ENCODE results near the gene MELTF.

The MELTF gene

GRCh38 chr3:196969660-196970546, 59.7 kb downstream of the MELTF start:
- in situ Hi-C loops (cut with MboI; ENCODE audit: low sequenced_read_pairs) = no loop called here

GRCh38 chr3:196969134-196969659, 60.4 kb downstream of the MELTF start:
- in situ Hi-C loops (cut with MboI; ENCODE audit: low sequenced_read_pairs) = no loop called here

- in situ Hi-C loops (cut with MboI; ENCODE audit: low sequenced_read_pairs) = no loop called here
These were observed 61.1 kb downstream of the MELTF start, which contains the start of gene PIGZ for GRCh38 chr3:196968233-196969133. PIGZ (minus strand) TSS chr3:196968833; CDS start chr3:196952031, 16,802 bp downstream.

GRCh38 chr3:196967412-196968232, 62.0 kb downstream of the MELTF start:
- in situ Hi-C loops (cut with MboI; ENCODE audit: low sequenced_read_pairs) = no loop called here

GRCh38 chr3:196966526-196967401, 62.9 kb downstream of the MELTF start:
- in situ Hi-C loops (cut with MboI; ENCODE audit: low sequenced_read_pairs) = no loop called here

- in situ Hi-C loops (cut with MboI; ENCODE audit: low sequenced_read_pairs) = no loop called here
These were observed 63.8 kb downstream of the MELTF start for GRCh38 chr3:196965804-196966173.

- in situ Hi-C loops (cut with MboI; ENCODE audit: low sequenced_read_pairs) = no loop called here
These were observed 64.4 kb downstream of the MELTF start for GRCh38 chr3:196965112-196965803.

- in situ Hi-C loops (cut with MboI; ENCODE audit: low sequenced_read_pairs) = no loop called here
These were observed 66.0 kb downstream of the MELTF start for GRCh38 chr3:196963631-196963953.

- in situ Hi-C loops (cut with MboI; ENCODE audit: low sequenced_read_pairs) = no loop called here
These were observed 66.5 kb downstream of the MELTF start for GRCh38 chr3:196962930-196963630.

GRCh38 chr3:196962108-196962929, 67.3 kb downstream of the MELTF start:
- in situ Hi-C loops (cut with MboI; ENCODE audit: low sequenced_read_pairs) = no loop called here

GRCh38 chr3:196954832-196955231, 74.8 kb downstream of the MELTF start:
- in situ Hi-C loops (cut with MboI; ENCODE audit: low sequenced_read_pairs) = no loop called here
